HG03520 (cell line): ENCODE measurements around the gene FOXJ1.

ENCODE experiments used
- ATAC-seq: cut with Tn5 transposase; IDR thresholded peaks from one replicate; pipeline ENCODE4 v1.9.1; 2021; ENCODE audit warnings: mild to moderate bottlenecking, moderate library complexity; ENCODE audit not compliant: unreplicated experiment

Gene FOXJ1

GRCh38 chr17:76125391-76125675 is 15.7 kb downstream of the FOXJ1 start:
- no peak for ATAC-seq

GRCh38 chr17:76124582-76125390 is 16.3 kb downstream of the FOXJ1 start:
- no peak for ATAC-seq

- no peak for ATAC-seq
These were observed 17.1 kb downstream of the FOXJ1 start for GRCh38 chr17:76123749-76124581.

DNA sequence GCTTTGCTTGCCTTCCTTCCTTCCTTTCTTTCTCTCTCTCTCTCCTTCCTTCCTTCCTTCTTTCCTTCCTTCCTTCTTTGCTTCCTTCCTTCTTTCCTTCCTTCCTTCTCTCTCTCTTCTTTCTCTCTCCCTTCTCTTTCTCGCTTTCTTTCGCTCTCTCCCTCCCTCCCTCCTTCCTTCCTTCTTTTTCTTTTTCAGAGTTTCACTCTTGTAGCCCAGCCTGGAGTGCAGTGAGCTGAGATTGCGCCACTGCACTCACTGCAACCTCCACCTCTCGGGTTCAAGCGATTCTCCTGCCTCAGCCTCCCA is 17.9 kb downstream of the FOXJ1 start:
- no peak for ATAC-seq

DNA sequence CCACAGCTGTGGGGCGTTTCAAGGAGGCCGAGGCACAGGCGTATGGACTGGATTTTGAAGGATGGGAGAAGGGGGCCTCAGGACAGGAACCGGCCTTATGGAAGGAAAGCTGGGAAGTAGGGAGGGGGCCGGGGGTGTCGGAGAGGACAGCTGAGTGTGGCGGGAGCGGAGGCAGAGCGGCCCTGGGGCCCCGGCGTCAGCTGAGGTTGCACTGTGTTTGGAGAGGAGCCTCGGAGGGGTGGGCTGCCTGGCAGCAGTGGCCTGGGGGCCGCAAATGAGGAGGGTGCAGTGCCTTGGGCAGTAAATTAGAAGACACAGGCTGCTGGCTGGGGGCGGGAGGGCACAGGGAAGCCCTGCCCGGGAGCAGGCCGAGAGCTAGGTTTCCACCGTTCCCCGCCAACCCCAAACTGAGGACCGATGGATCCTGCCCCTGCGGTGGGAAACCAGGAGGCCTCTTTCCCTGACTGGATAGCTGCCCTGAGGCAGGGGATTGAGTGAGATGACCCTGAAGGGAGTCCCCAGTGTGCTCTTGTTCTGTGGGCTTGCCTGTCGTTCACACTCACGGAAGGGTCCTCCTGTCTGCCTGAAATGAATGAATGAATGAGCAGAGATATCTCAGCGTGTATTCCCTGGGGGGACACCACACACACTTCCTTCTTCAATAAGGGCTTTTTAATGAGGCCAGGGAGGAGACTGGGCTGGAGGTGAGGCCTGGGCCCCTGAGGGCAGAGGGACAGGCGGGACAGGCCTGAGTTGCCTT is 18.4 kb downstream of the FOXJ1 start:
- ATAC-seq, result no peak

DNA sequence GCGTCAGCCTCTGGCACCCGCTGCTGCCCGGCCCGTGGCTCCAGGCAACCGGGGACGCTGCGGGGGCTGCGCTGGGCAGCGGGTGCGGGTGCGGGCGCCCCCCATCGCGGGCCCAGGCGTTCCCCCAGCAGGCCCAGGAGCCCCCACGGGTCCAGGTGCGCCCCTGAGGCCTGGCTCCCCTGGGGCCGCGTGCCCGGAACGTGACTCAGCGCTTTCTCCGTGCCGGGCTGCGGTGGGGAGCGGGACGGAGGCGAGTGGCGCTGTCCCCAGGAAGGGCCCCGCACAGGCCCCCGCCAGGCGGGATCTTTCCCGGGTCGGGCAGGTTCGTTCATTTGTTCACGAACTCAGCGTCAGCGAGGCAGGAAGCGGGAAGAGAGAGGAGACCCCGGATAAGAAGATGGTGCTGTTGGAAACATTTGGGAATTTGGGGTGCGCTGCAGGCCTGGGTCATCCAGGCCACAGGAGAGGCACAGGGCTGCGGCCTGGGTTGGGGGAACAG is 19.1 kb downstream of the FOXJ1 start:
- no peak for ATAC-seq

GRCh38 chr17:76120658-76121008 is 20.4 kb downstream of the FOXJ1 start:
- ATAC-seq, result no peak

- ATAC-seq, result no peak
These were observed 21.4 kb downstream of the FOXJ1 start for GRCh38 chr17:76119409-76120371.

DNA sequence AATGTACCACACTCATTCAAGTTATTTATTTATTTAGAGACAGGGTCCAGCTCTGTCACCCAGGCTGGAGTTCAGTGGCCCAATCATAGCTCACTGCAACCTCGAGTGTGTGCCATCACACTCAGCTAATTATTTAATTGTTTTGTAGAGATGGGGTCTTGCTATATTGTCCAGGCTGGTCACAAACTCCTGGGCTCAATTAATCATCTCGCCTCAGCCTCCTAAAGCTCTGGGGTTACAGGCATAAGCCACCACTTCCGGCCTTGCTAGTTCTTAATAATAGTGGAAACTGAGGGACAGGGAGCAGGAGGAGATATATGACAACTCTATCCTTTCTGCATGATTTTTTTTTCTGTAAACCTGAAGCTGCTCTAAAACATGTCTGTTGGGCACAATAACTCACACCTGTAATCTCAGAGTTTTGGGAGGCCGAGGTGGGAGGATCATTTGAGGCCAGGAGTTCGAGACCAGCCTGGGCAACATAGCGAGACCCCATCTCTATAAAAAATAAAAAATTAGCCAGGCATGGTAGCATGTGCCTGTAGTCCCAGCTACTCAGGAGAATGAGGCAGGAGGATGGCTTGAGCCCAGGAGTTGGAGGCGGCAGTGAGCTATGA is 25.8 kb downstream of the FOXJ1 start:
- no peak for ATAC-seq

DNA sequence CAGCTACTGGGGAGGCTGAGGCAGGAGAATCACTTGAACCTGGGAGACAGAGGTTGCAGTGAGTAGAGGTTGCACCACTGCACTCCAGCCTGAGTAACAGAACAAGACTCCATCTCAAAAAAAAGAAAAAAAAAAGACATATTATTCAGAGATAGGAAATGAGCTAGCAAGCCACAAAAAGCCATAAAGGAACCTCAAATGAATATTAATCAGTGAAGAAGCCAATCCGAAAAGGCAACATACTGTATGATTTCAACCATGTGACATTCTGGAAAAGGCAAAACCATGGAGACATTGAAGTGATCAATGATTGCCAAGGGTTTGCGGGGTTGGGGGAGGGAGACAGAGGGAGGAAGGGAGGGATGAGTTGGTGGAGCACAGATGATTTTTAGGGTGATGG is 29.1 kb downstream of the FOXJ1 start:
- ATAC-seq, result no peak

- no peak for ATAC-seq
These were observed 33.5 kb downstream of the FOXJ1 start for GRCh38 chr17:76107509-76107908.

DNA sequence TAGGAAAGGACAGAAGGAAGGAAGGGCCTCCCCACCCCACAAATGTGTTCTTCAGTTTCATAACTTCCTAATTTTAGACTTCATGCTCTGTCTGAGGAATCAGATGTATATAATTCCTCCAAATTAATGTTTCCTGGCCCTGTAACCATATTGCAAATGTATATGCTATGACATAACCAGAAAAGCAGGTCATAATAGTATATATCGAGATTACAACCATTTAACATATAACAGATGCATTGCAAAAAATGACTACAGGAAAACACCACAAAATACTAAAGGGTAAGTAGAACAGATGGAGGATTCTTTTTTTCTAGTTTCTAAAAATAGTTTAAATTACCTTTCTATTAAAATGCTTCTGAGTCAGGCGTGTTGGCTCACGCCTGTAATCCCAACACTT is 34.3 kb downstream of the FOXJ1 start:
- no peak for ATAC-seq

DNA sequence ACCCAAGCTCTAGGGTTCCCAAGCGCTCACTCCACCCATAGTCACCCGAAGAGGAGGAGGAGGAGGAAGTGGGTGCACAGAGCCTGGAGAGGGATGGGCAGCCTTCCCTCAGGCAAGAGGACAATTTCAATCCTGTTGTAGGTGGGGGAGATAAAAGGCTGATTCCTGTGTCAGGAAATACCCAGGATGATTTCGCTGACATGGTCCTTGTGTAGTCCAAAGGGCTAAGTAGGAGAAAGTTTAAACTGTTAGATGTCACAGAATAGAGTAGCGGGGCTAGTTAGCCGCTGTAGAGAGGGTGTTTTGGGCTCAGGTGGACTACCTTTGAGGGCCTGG is 36.2 kb downstream of the FOXJ1 start:
- ATAC-seq, result no peak

GRCh38 chr17:76104140-76104895 is 36.7 kb downstream of the FOXJ1 start:
- ATAC-seq, result no peak

- ATAC-seq, result peak; percentile 82
These were observed 37.5 kb downstream of the FOXJ1 start, which contains the start of gene EXOC7 for GRCh38 chr17:76103274-76104139. EXOC7 (minus strand) TSS chr17:76103787; CDS start chr17:76103692, 95 bp downstream.

DNA sequence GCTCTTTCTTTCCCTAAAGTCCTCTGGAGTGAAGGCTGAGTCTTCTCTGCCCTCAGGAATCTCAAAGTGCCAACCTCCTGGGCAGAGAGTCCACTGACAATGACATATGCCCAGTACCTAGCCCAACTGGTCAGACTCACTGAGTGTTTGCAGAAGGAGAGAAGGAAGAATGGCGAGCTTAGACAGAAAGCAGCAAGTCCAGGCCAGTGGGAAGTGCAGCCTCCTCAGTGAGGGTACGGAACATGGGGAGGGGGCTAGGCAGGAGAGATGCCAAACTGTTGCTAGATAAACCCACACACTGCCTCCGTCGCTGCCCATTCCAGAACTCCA is 38.1 kb downstream of the FOXJ1 start:
- ATAC-seq, result no peak

GRCh38 chr17:76097716-76098295 is 43.2 kb downstream of the FOXJ1 start:
- no peak for ATAC-seq

- no peak for ATAC-seq
These were observed 45.1 kb downstream of the FOXJ1 start for GRCh38 chr17:76095943-76096342.
